ENCODE measurements around the gene FBXL22. TPM values are rescaled to one million over a fixed set of nuclear protein-coding genes. Genes with fewer than 3 reads are reported as not detected.
"Not testable (repeated sequence)": the region's sequence is repeated elsewhere in the genome, so short reads cannot be mapped to it uniquely, and the experiment has no call there.

The FBXL22 gene
- polyA plus RNA-seq, 1 donor = 6.3 TPM

- Histone ChIP-seq H3K4me3 (ENCODE audit: low read length) (no peak overlapping the region), H3K9me3 (ENCODE audit: control insufficient read depth, low read depth, low read length) (no peaks in the 10 kb centered on the region), H3K4me1 (ENCODE audit: control insufficient read depth, insufficient read depth, low read length) (peaks cover 17% of the 10 kb centered on the region), H3K36me3 (ENCODE audit: control insufficient read depth, insufficient read depth, low read length) (peaks cover 68% of the 10 kb centered on the region), H3K27me3 (ENCODE audit: control insufficient read depth, insufficient read depth, low read length) (no peaks in the 10 kb centered on the region), H3K27ac (ENCODE audit: low read length) (peak overlapping the region; percentile 32)
- WGBS (ENCODE audit: insufficient coverage, low lambda C conversion rate) = no CpG with 5 or more reads among the region's 6 CpGs
- DNase-seq = peak; percentile 61 to 72
Measured at GRCh38 chr15:63610209-63610841, 13.1 kb downstream of the FBXL22 start.

GRCh38 chr15:63611177-63611576 lies 14.0 kb downstream of the FBXL22 start:
- peaks cover 68% of the 10 kb centered on the region for H3K36me3 ChIP-seq (ENCODE audit: control insufficient read depth, insufficient read depth, low read length)
- no peak for DNase-seq
- H3K4me1 ChIP-seq (ENCODE audit: control insufficient read depth, insufficient read depth, low read length) = peaks cover 17% of the 10 kb centered on the region
- H3K9me3 ChIP-seq (ENCODE audit: control insufficient read depth, low read depth, low read length) = no peaks in the 10 kb centered on the region
- H3K27me3 ChIP-seq (ENCODE audit: control insufficient read depth, insufficient read depth, low read length) = no peaks in the 10 kb centered on the region
- H3K4me3 ChIP-seq (ENCODE audit: low read length) = no peak overlapping the region
- 88% methylated on average over 1 of the region's 3 CpGs for WGBS (ENCODE audit: insufficient coverage, low lambda C conversion rate)
- H3K27ac ChIP-seq (ENCODE audit: low read length) = peak overlapping the region; percentile 32

- no peak overlapping the region for H3K27ac ChIP-seq (ENCODE audit: low read length)
- H3K9me3 ChIP-seq (ENCODE audit: control insufficient read depth, low read depth, low read length) = no peaks in the 10 kb centered on the region
- H3K36me3 ChIP-seq (ENCODE audit: control insufficient read depth, insufficient read depth, low read length) = peaks cover 67% of the 10 kb centered on the region
Measured at GRCh38 chr15:63612300-63612699, 15.1 kb downstream of the FBXL22 start.

GRCh38 chr15:63615935-63616334 lies 18.7 kb downstream of the FBXL22 start:
- Histone ChIP-seq H3K27me3 (ENCODE audit: control insufficient read depth, insufficient read depth, low read length) (no peaks in the 10 kb centered on the region), H3K4me1 (ENCODE audit: control insufficient read depth, insufficient read depth, low read length) (peaks cover 6% of the 10 kb centered on the region), H3K27ac (ENCODE audit: low read length) (no peak overlapping the region), H3K4me3 (ENCODE audit: low read length) (no peak overlapping the region), H3K36me3 (ENCODE audit: control insufficient read depth, insufficient read depth, low read length) (peaks cover 46% of the 10 kb centered on the region), H3K9me3 (ENCODE audit: control insufficient read depth, low read depth, low read length) (no peaks in the 10 kb centered on the region)
- WGBS (ENCODE audit: insufficient coverage, low lambda C conversion rate) = no CpG with 5 or more reads among the region's 3 CpGs
- no peak for DNase-seq

More at GRCh38 chr15:63612300-63612699, 15.1 kb downstream of the FBXL22 start:
- peaks cover 17% of the 10 kb centered on the region for H3K4me1 ChIP-seq (ENCODE audit: control insufficient read depth, insufficient read depth, low read length)
- H3K4me3 ChIP-seq (ENCODE audit: low read length) = no peak overlapping the region
- no peak for DNase-seq
- H3K27me3 ChIP-seq (ENCODE audit: control insufficient read depth, insufficient read depth, low read length) = no peaks in the 10 kb centered on the region
- no CpG with 5 or more reads among the region's 15 CpGs for WGBS (ENCODE audit: insufficient coverage, low lambda C conversion rate)

- not testable (repeated sequence) for H3K27ac ChIP-seq (ENCODE audit: low read length); H3K4me1 ChIP-seq (ENCODE audit: control insufficient read depth, insufficient read depth, low read length); H3K27me3 ChIP-seq (ENCODE audit: control insufficient read depth, insufficient read depth, low read length); DNase-seq; H3K9me3 ChIP-seq (ENCODE audit: control insufficient read depth, low read depth, low read length); H3K4me3 ChIP-seq (ENCODE audit: low read length)
- H3K36me3 ChIP-seq (ENCODE audit: control insufficient read depth, insufficient read depth, low read length) = peaks cover 39% of the 10 kb centered on the region
- WGBS (ENCODE audit: insufficient coverage, low lambda C conversion rate) = no CpG with 5 or more reads among the region's 4 CpGs
Measured at GRCh38 chr15:63617147-63617546, 20.0 kb downstream of the FBXL22 start.

GRCh38 chr15:63617627-63618026 lies 20.4 kb downstream of the FBXL22 start:
- not testable (repeated sequence) for H3K27me3 ChIP-seq (ENCODE audit: control insufficient read depth, insufficient read depth, low read length); H3K4me3 ChIP-seq (ENCODE audit: low read length); H3K9me3 ChIP-seq (ENCODE audit: control insufficient read depth, low read depth, low read length); H3K27ac ChIP-seq (ENCODE audit: low read length); H3K4me1 ChIP-seq (ENCODE audit: control insufficient read depth, insufficient read depth, low read length); DNase-seq
- peaks cover 39% of the 10 kb centered on the region for H3K36me3 ChIP-seq (ENCODE audit: control insufficient read depth, insufficient read depth, low read length)
- no CpG with 5 or more reads among the region's 3 CpGs for WGBS (ENCODE audit: insufficient coverage, low lambda C conversion rate)

- H3K4me3 ChIP-seq (ENCODE audit: low read length); H3K9me3 ChIP-seq (ENCODE audit: control insufficient read depth, low read depth, low read length); DNase-seq; H3K27me3 ChIP-seq (ENCODE audit: control insufficient read depth, insufficient read depth, low read length); H3K4me1 ChIP-seq (ENCODE audit: control insufficient read depth, insufficient read depth, low read length); H3K27ac ChIP-seq (ENCODE audit: low read length): not testable (repeated sequence)
- peaks cover 44% of the 10 kb centered on the region for H3K36me3 ChIP-seq (ENCODE audit: control insufficient read depth, insufficient read depth, low read length)
- WGBS (ENCODE audit: insufficient coverage, low lambda C conversion rate) = no CpG with 5 or more reads among the region's 2 CpGs
Measured at GRCh38 chr15:63620760-63621159, 23.6 kb downstream of the FBXL22 start.

- Histone ChIP-seq H3K4me1 (ENCODE audit: control insufficient read depth, insufficient read depth, low read length) (no peaks in the 10 kb centered on the region), H3K27me3 (ENCODE audit: control insufficient read depth, insufficient read depth, low read length) (no peaks in the 10 kb centered on the region), H3K4me3 (ENCODE audit: low read length) (no peak overlapping the region), H3K9me3 (ENCODE audit: control insufficient read depth, low read depth, low read length) (no peaks in the 10 kb centered on the region), H3K36me3 (ENCODE audit: control insufficient read depth, insufficient read depth, low read length) (peaks cover 57% of the 10 kb centered on the region), H3K27ac (ENCODE audit: low read length) (no peak overlapping the region)
- no peak for DNase-seq
- WGBS (ENCODE audit: insufficient coverage, low lambda C conversion rate) = no CpG with 5 or more reads among the region's 8 CpGs
Measured at GRCh38 chr15:63623232-63623969, 26.2 kb downstream of the FBXL22 start.

- H3K9me3 ChIP-seq (ENCODE audit: control insufficient read depth, low read depth, low read length) = no peaks in the 10 kb centered on the region
- no peaks in the 10 kb centered on the region for H3K27me3 ChIP-seq (ENCODE audit: control insufficient read depth, insufficient read depth, low read length)
- no peak overlapping the region for H3K4me3 ChIP-seq (ENCODE audit: low read length)
- no peak for DNase-seq
- WGBS (ENCODE audit: insufficient coverage, low lambda C conversion rate) = no CpG with 5 or more reads among the region's 1 CpG
- no peaks in the 10 kb centered on the region for H3K4me1 ChIP-seq (ENCODE audit: control insufficient read depth, insufficient read depth, low read length)
- H3K27ac ChIP-seq (ENCODE audit: low read length) = no peak overlapping the region
- H3K36me3 ChIP-seq (ENCODE audit: control insufficient read depth, insufficient read depth, low read length) = peaks cover 79% of the 10 kb centered on the region
Measured at GRCh38 chr15:63626955-63627354, 29.8 kb downstream of the FBXL22 start.

GRCh38 chr15:63628123-63628822 lies 31.1 kb downstream of the FBXL22 start:
- Histone ChIP-seq H3K36me3 (ENCODE audit: control insufficient read depth, insufficient read depth, low read length) (peaks cover 80% of the 10 kb centered on the region), H3K4me1 (ENCODE audit: control insufficient read depth, insufficient read depth, low read length) (no peaks in the 10 kb centered on the region), H3K9me3 (ENCODE audit: control insufficient read depth, low read depth, low read length) (no peaks in the 10 kb centered on the region), H3K27ac (ENCODE audit: low read length) (no peak overlapping the region), H3K27me3 (ENCODE audit: control insufficient read depth, insufficient read depth, low read length) (no peaks in the 10 kb centered on the region), H3K4me3 (ENCODE audit: low read length) (no peak overlapping the region)
- DNase-seq = no peak
- no CpG with 5 or more reads among the region's 13 CpGs for WGBS (ENCODE audit: insufficient coverage, low lambda C conversion rate)

All from large intestine (tissue), 3 donors.